Measurements from ENCODE around the gene KRTAP10-5.
A peak's percentile ranks its signal among the peaks of the same experiment; 100 is the strongest.
"Not testable (repeated sequence)": the region's sequence is repeated elsewhere in the genome, so short reads cannot be mapped to it uniquely, and the experiment has no call there.

KRTAP10-5 gene

GRCh38 chr21:44580231-44580821, at the start of gene KRTAP10-5:
KRTAP10-5 (minus strand) TSS chr21:44580604; CDS start chr21:44580578, 26 bp downstream.
- not testable (repeated sequence) for DNase-seq (ENCODE audit: low spot score)

- DNase-seq (ENCODE audit: low spot score): no peak
These were observed 48.4 kb upstream of the KRTAP10-5 start for GRCh38 chr21:44628707-44629391.

GRCh38 chr21:44627831-44628233, 47.4 kb upstream of the KRTAP10-5 start:
- DNase-seq (ENCODE audit: low spot score): not testable (repeated sequence)

- not testable (repeated sequence) for DNase-seq (ENCODE audit: low spot score)
These were observed 46.9 kb upstream of the KRTAP10-5 start for GRCh38 chr21:44627181-44627822.

- no peak for DNase-seq (ENCODE audit: low spot score)
These were observed 46.3 kb upstream of the KRTAP10-5 start, which contains the start of gene KRTAP10-9 for GRCh38 chr21:44626673-44627143. KRTAP10-9 (plus strand) TSS chr21:44627093; CDS start chr21:44627172, 79 bp downstream.

GRCh38 chr21:44626262-44626661, 45.9 kb upstream of the KRTAP10-5 start:
- DNase-seq (ENCODE audit: low spot score): no peak

GRCh38 chr21:44625756-44626155, 45.4 kb upstream of the KRTAP10-5 start:
- DNase-seq (ENCODE audit: low spot score): no peak

GRCh38 chr21:44623575-44623974, 43.2 kb upstream of the KRTAP10-5 start:
- no peak for DNase-seq (ENCODE audit: low spot score)

- DNase-seq (ENCODE audit: low spot score): no peak
These were observed 39.5 kb upstream of the KRTAP10-5 start for GRCh38 chr21:44619886-44620285.

GRCh38 chr21:44618909-44619308, 38.5 kb upstream of the KRTAP10-5 start:
- no peak for DNase-seq (ENCODE audit: low spot score)

GRCh38 chr21:44618504-44618903, 38.1 kb upstream of the KRTAP10-5 start:
- peak; percentile 46 for DNase-seq (ENCODE audit: low spot score)

GRCh38 chr21:44617071-44617501, 36.7 kb upstream of the KRTAP10-5 start:
- DNase-seq (ENCODE audit: low spot score): no peak

GRCh38 chr21:44616591-44616926, 36.2 kb upstream of the KRTAP10-5 start:
- DNase-seq (ENCODE audit: low spot score): no peak

GRCh38 chr21:44615911-44616590, 35.6 kb upstream of the KRTAP10-5 start:
- no peak for DNase-seq (ENCODE audit: low spot score)

GRCh38 chr21:44615466-44615865, 35.1 kb upstream of the KRTAP10-5 start:
- DNase-seq (ENCODE audit: low spot score): no peak

GRCh38 chr21:44614961-44615391, 34.6 kb upstream of the KRTAP10-5 start:
- no peak for DNase-seq (ENCODE audit: low spot score)

GRCh38 chr21:44614161-44614631, 33.8 kb upstream of the KRTAP10-5 start:
- DNase-seq (ENCODE audit: low spot score): no peak

GRCh38 chr21:44613386-44614155, 33.2 kb upstream of the KRTAP10-5 start:
- no peak for DNase-seq (ENCODE audit: low spot score)

- DNase-seq (ENCODE audit: low spot score): no peak
These were observed 32.3 kb upstream of the KRTAP10-5 start for GRCh38 chr21:44612669-44613229.

GRCh38 chr21:44612029-44612486, 31.7 kb upstream of the KRTAP10-5 start, which contains the start of gene KRTAP10-8:
KRTAP10-8 (plus strand) TSS chr21:44612079; CDS start chr21:44612101, 22 bp downstream.
- no peak for DNase-seq (ENCODE audit: low spot score)

GRCh38 chr21:44611551-44611950, 31.1 kb upstream of the KRTAP10-5 start:
- no peak for DNase-seq (ENCODE audit: low spot score)
